ENCODE measurements around the gene BCAS1.

BCAS1 gene

DNA sequence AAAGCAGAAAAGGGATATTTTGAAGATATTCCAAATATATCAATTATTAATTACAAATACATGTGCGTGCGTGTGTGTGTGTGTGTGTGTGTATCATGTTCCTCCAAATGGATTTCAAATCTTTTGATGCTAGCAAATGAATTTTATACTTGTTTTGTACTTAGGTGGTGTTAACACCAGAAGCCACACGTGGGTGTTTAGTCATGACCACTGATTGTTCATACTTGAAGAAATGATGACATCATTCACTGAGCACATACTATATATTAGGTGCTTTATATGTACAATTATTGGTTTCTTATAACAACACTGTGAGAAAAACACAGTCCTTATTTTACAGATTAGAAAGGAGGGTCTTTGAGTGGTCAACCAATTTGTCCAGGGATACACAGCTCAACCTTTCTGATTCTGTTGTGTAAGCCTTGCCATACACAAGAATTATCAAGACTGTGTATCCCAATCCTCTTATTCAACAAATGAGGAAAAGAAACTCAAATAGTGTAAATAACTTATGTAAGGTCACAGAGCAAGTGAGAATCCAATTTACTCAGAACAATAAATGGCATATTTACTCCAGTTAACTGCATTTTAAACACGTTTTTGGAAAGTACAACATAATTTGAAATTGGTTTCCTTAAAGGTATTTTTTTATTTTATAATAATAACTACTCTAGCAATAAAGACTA, 88.5 kb downstream of the BCAS1 start:
- DNase-seq (ENCODE audit: extremely low read depth, low read depth) = no peak
- TF ChIP-seq, protein P1, sequence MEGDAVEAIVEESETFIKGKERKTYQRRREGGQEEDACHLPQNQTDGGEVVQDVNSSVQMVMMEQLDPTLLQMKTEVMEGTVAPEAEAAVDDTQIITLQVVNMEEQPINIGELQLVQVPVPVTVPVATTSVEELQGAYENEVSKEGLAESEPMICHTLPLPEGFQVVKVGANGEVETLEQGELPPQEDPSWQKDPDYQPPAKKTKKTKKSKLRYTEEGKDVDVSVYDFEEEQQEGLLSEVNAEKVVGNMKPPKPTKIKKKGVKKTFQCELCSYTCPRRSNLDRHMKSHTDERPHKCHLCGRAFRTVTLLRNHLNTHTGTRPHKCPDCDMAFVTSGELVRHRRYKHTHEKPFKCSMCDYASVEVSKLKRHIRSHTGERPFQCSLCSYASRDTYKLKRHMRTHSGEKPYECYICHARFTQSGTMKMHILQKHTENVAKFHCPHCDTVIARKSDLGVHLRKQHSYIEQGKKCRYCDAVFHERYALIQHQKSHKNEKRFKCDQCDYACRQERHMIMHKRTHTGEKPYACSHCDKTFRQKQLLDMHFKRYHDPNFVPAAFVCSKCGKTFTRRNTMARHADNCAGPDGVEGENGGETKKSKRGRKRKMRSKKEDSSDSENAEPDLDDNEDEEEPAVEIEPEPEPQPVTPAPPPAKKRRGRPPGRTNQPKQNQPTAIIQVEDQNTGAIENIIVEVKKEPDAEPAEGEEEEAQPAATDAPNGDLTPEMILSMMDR (IDR thresholded peaks at IDR 0.05; ENCODE audit: low read depth, low read length, missing control alignments) = no peak
- H3K4me3 ChIP-seq (replicated peaks; ENCODE audit: low read depth, low read length) = no peak overlapping the region

DNA sequence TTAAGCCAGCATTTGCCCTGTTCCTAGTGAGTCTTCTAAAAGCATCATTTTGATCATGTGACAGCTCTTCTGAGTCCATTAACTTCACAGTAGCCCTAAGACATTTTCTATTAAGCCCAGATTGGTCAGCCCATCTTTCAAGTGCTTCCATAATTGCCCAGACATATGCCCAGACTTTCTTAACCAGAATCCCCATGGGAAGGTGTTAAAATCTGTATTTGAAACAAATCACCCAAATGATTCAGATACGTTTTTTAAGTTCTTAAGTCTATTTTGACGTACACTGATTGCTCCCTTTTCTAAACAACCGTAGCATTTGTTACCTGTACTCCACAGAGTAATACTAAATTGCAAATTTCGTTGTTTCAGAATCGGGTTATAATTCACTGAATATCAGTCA, 89.3 kb downstream of the BCAS1 start:
- no peak overlapping the region for H3K4me3 ChIP-seq (replicated peaks; ENCODE audit: low read depth, low read length)
- TF ChIP-seq, protein P1 (IDR thresholded peaks at IDR 0.05; ENCODE audit: low read depth, low read length, missing control alignments) = no peak
- no peak for DNase-seq (ENCODE audit: extremely low read depth, low read depth)

DNA sequence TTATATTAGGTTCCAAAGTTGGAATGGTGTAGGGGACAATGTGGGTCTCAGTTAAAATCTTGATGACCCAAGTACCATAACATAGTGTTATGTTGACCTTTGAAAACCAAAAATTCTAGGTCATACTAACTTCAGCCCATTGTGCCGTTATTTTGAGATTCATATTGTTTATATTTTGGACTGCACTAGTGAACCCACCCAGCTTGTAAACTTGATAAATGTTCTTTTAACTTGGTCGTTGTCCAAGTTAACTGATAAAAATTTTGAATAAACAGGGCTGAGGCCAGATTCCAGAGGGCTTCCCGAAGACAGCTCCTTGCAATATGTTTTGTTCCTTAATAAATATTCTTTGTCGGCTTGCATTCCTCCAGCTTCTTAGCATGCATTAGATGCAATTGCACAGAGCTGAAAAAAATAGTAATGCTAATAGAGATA, 90.3 kb downstream of the BCAS1 start:
- no peak overlapping the region for H3K4me3 ChIP-seq (replicated peaks; ENCODE audit: low read depth, low read length)
- no peak for DNase-seq (ENCODE audit: extremely low read depth, low read depth)
- TF ChIP-seq, protein P1 (IDR thresholded peaks at IDR 0.05; ENCODE audit: low read depth, low read length, missing control alignments) = no peak

DNA sequence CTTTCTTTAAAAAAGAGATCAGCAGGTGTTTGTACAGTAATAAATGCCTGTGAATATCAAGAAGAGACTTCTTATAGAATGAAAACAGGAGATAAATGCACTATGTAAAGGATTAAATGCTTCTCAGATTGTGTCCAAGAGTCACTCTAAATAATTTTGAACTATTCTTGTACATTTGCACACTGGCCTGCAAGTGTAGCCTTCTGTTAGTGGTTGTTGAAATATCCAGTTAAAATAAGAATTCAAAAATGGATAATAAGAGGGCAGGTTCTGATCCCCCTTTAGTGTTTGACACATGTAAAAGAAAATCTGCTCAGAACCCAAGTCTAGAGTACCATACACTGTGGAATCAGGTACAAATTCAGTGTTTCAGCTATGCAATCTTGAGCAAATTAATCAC, 91.9 kb downstream of the BCAS1 start:
- H3K4me3 ChIP-seq (replicated peaks; ENCODE audit: low read depth, low read length) = no peak overlapping the region
- no peak for DNase-seq (ENCODE audit: extremely low read depth, low read depth)
- TF ChIP-seq, protein P1 (IDR thresholded peaks at IDR 0.05; ENCODE audit: low read depth, low read length, missing control alignments) = no peak

DNA sequence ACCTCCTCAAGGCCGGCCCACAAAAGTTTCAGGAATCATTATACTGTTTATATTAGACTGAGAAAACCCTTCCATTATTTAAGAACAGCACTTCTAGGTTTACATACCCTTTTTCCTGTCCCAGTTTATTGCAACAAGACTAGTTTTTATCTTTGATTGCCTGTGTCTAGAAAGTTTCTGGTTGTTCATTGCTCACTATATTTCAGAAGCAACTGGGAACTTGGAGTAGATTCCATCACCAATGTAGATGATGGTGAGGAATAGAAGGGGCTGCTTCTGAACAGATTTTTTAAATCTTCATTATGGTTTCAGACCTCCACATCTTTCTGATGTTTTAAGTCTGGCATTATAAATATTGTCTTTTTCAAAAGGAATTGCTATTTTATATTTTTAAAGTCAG, 93.0 kb downstream of the BCAS1 start:
- DNase-seq (ENCODE audit: extremely low read depth, low read depth) = no peak
- TF ChIP-seq, protein P1 (IDR thresholded peaks at IDR 0.05; ENCODE audit: low read depth, low read length, missing control alignments) = no peak
- no peak overlapping the region for H3K4me3 ChIP-seq (replicated peaks; ENCODE audit: low read depth, low read length)

DNA sequence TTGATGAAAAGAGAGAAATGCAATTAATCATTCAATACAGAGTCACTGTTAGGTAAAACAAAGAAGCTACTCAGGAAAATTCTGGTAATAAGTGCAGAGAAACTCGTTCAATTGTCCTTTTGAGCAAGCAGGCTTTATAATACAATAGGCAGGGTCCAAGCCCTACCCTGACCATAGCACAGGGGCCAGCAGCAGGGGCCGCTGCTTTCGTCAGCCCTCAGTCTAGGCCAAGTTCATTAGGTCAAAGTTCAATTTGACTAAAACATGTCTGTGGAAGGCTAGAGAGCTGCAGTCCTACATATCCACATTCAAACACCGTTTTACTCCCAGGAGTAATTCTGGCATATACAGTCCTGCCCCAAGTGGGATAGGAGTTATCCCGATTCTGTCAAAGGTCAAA, 94.6 kb downstream of the BCAS1 start:
- TF ChIP-seq, protein P1 (IDR thresholded peaks at IDR 0.05; ENCODE audit: low read depth, low read length, missing control alignments) = no peak
- DNase-seq (ENCODE audit: extremely low read depth, low read depth) = no peak
- H3K4me3 ChIP-seq (replicated peaks; ENCODE audit: low read depth, low read length) = no peak overlapping the region

All from HFF-Myc (cell line).